Measurements from ENCODE around the gene GPR42. TPM values are rescaled to one million over a fixed set of nuclear protein-coding genes. Genes with fewer than 3 reads are reported as not detected.

GPR42 gene
- total RNA-seq, 2 donors from 2014 or later, result not detected

GRCh38 chr19:35383536-35383935 lies 12.7 kb downstream of the GPR42 start:
- no peaks in the 10 kb centered on the region for H3K36me3 ChIP-seq
- no peak overlapping the region for H3K4me3 ChIP-seq
- no peak for TF ChIP-seq CTCF (IDR thresholded peaks at IDR 0.05)
- no peaks in the 10 kb centered on the region for H3K27me3 ChIP-seq (replicated peaks; ENCODE audit: insufficient read depth)
- no peaks in the 10 kb centered on the region for H3K9me3 ChIP-seq
- no peaks in the 10 kb centered on the region for H3K4me1 ChIP-seq (ENCODE audit: control insufficient read depth in 1 of 2, low read depth in 2 of 2)
- DNase-seq (ENCODE audit: low spot score) (no peak), ATAC-seq (ENCODE audit: insufficient number of reproducible peaks, low FRiP score, low read depth) (no peak)
- no peak overlapping the region for H3K27ac ChIP-seq

GRCh38 chr19:35388277-35389054 lies 17.6 kb downstream of the GPR42 start:
- H3K4me3 ChIP-seq, result no peak overlapping the region
- no peaks in the 10 kb centered on the region for H3K36me3 ChIP-seq
- H3K27ac ChIP-seq, result no peak overlapping the region
- no peaks in the 10 kb centered on the region for H3K4me1 ChIP-seq (ENCODE audit: control insufficient read depth in 1 of 2, low read depth in 2 of 2)
- TF ChIP-seq CTCF (IDR thresholded peaks at IDR 0.05), result no peak
- ATAC-seq (ENCODE audit: insufficient number of reproducible peaks, low FRiP score, low read depth) (no peak), DNase-seq (ENCODE audit: low spot score) (no peak)
- no peaks in the 10 kb centered on the region for H3K9me3 ChIP-seq
- no peaks in the 10 kb centered on the region for H3K27me3 ChIP-seq (replicated peaks; ENCODE audit: insufficient read depth)

GRCh38 chr19:35389192-35389861 lies 18.5 kb downstream of the GPR42 start:
- Histone ChIP-seq H3K27ac (no peak overlapping the region), H3K27me3 (replicated peaks; ENCODE audit: insufficient read depth) (no peaks in the 10 kb centered on the region), H3K4me3 (no peak overlapping the region), H3K4me1 (ENCODE audit: control insufficient read depth in 1 of 2, low read depth in 2 of 2) (no peaks in the 10 kb centered on the region), H3K36me3 (no peaks in the 10 kb centered on the region), H3K9me3 (no peaks in the 10 kb centered on the region)
- no peak for ATAC-seq (ENCODE audit: insufficient number of reproducible peaks, low FRiP score, low read depth)
- no peak for TF ChIP-seq CTCF (IDR thresholded peaks at IDR 0.05)
- DNase-seq (ENCODE audit: low spot score), result no peak

GRCh38 chr19:35392742-35393715 lies 22.2 kb downstream of the GPR42 start:
- DNase-seq (ENCODE audit: low spot score) (no peak), ATAC-seq (ENCODE audit: insufficient number of reproducible peaks, low FRiP score, low read depth) (no peak)
- Histone ChIP-seq H3K36me3 (no peaks in the 10 kb centered on the region), H3K27me3 (replicated peaks; ENCODE audit: insufficient read depth) (no peaks in the 10 kb centered on the region), H3K4me3 (no peak overlapping the region), H3K27ac (no peak overlapping the region), H3K9me3 (no peaks in the 10 kb centered on the region), H3K4me1 (ENCODE audit: control insufficient read depth in 1 of 2, low read depth in 2 of 2) (no peaks in the 10 kb centered on the region)
- no peak for TF ChIP-seq CTCF (IDR thresholded peaks at IDR 0.05)

Data from thoracic aorta (tissue), 2 donors.